Eye (tissue), 1 donor: ENCODE results near the gene SRSF3.

Source experiments
- DNase-seq: peaks from one replicate; pipeline ENCODE4 v3.0.0-alpha.2; 2015

Gene SRSF3

GRCh38 chr6:36624461-36625157, 30.4 kb downstream of the SRSF3 start:
- DNase-seq, result no peak

- no peak for DNase-seq
These were observed 31.2 kb downstream of the SRSF3 start for GRCh38 chr6:36625158-36625919.

DNA sequence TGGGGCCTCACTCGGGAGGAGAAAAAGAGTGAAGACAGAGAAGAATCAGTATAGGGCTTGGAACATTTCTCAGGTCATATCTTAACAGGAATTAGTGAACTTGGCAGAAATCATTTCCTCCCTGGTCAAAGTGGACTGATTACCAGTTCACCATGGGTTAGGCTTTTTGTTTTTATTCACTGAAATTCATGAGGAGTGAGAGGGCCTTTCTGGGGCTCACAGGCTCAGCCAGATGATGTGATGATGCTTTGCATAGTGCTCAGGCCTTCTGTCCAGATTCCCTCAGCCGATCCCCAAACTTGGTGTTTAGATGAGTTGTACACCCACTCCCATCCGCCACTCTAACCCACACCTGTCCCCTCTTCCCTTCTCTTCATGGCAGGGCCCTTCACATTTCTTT, 32.5 kb downstream of the SRSF3 start:
- DNase-seq, result no peak

DNA sequence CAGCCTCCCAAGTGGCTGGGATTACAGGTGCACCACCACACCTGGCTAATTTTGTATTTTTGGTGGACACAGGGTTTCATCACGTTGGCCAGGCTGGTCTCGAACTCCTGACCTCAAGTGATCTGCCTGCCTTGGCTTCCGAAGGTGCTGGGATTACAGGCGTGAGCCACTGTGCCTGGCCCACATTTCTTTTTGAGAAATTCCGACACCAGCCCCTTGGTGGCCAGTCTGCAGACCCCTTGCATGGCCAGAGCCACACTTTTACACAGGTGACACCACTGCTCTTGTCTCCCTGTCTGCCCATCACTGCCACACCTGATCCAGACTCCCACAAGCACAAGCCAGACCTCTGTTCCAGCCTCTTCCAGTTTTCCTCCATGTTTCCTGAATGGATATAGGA, 33.0 kb downstream of the SRSF3 start:
- no peak for DNase-seq

- DNase-seq, result no peak
These were observed 33.7 kb downstream of the SRSF3 start for GRCh38 chr6:36627801-36628246.

- DNase-seq, result no peak
These were observed 35.6 kb downstream of the SRSF3 start for GRCh38 chr6:36629784-36630183.

DNA sequence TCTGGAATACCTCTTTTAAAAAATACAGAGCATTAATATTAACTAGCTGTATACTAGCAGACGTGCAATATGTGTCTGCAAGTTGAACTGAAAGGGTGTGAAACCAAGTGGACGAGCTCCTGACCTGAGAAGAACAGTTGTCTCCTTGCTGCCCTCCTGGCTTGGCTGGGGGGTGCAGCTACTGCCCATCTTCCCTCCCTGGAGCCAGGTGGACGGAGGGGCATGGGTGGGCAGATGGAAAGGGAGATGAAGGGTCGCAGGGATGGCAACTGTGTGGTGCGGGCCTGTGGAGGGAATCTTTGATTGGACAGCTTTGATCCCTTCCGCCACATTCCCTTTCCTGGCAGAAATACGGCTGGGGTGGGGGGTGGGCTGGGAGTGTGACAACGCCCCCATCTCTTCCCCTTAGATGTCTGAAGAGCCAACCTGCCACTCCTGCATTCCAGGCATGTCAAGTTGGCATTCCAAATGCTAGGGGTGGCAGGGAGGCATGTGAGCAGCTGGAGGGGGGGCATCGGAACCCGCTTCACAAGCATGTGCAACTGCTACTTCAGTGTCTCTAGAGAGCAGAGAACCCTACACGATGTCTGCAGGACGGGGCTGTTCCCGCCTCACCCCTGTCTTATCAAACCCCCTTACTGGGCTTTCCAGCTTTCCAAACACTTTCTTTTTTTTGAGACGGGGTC, 37.3 kb downstream of the SRSF3 start:
- DNase-seq, result peak; percentile 56

DNA sequence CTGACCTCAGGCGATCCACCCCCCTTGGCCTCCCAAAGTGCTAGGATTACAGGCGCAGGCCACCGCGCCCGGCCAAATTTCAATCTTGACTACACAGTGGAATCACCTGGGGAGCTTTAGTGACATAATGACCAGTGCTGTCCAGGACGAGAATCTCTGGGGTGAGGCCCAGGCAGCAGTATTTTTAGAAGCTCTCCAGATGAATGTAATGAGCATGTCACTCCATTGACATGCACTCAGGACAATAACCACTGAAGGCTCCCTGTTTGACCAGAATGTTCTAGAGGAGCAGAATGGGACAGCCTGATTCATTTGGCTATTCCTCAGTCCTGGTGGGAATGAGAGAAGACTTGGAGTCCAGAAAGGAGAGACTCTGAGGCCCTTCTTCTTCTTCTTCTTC, 39.2 kb downstream of the SRSF3 start:
- no peak for DNase-seq

DNA sequence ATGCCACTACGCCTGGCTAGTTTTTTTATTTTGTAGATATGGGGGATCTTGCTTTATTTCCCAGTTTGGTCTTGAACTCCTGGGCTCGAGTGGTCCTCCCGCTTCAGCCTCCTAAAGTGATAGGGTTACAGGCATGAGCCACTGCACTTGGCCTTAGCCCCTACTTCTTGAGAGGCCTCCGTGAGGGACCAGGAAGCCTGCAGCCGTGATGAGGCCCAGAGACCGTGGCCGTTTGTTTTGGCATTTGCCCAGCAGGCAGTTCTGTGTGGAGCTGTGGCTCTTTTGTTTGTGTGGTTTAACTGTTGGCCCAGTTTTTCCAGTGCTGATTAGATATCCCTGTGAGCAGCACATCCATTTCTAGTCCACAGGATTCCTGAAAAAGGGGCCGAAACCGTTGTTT, 39.8 kb downstream of the SRSF3 start:
- DNase-seq, result peak; percentile 72

- DNase-seq, result no peak
These were observed 40.4 kb downstream of the SRSF3 start for GRCh38 chr6:36634317-36635108.

- no peak for DNase-seq
These were observed 42.1 kb downstream of the SRSF3 start for GRCh38 chr6:36636283-36636682.

DNA sequence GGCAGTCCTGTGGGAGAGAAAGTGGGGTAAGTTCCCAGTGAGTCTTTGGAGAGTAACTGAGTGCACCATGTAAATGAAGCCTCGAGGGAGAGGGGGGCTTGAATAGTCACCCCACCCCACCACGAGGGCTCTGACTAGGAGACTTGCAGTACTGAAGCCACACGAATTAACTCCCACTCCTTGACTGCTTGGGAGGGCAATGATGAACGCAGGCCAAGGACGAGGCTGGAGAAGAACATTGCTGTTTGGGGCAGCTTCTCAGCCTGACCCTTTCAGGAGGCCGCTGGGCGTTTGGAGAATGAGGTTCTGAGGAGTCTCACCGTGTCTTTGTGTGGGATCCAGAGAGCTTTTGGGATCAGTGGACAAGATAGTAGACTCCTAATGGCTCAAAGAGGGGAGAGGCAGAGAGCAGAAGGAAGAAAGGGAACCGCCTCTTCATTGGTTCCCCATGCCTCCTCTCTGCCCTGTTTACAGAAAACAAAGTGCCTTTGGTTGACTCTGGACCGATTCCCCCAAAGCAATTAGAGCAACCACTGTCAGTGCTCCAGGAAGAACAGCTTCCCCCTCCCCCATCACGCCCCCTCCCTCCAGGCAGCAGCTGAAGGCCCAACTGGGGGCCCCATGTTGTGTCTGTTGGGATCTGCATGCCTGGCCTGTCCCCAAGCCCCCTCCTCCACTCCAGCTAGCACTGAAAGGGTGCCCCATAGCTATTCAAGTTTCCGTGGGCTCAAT, 42.7 kb downstream of the SRSF3 start:
- no peak for DNase-seq

DNA sequence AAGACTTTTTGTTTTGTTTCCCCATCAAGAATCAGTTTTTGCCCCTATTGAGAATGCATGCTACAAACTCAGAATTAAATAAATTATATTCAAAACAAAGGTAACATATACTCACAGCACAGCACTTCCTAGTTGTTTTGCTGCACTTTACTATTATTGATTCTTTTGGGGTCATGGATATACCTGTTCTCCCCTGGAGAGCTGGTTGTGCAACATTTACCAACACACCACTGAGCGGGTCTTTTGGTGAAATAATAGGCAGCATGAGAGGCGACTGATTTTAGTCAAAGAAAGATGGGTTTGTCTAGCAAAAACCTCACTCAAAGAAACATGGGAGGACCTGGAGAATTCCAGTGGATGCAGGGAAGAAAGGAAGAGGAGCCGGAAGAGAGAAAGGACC, 44.4 kb downstream of the SRSF3 start:
- DNase-seq, result no peak

- no peak for DNase-seq
These were observed 45.1 kb downstream of the SRSF3 start for GRCh38 chr6:36639171-36639808.

GRCh38 chr6:36641543-36641942, 47.4 kb downstream of the SRSF3 start:
- no peak for DNase-seq

GRCh38 chr6:36642913-36643817, 49.0 kb downstream of the SRSF3 start:
- DNase-seq, result no peak

DNA sequence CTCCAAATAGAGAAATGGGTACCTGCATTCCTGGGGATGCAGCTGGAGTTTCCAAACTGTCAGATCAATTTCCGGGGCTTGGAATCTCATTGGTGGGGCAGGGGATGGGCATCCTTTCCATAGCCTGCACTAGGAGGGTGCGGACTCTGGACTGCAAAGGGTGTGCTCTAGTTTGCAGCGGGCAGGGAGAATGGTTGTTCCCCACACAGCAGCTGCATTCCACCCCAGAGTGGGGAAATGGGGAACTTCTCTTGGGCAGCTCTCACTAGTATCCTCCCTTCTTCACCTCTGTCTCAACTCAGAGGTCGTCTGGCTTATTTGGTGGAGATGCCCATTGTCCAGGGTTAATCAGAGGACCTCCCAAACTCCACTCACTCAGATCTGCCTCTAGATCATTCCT, 49.8 kb downstream of the SRSF3 start:
- no peak for DNase-seq

- DNase-seq, result no peak
These were observed 54.9 kb downstream of the SRSF3 start for GRCh38 chr6:36649086-36649485.

GRCh38 chr6:36649701-36650484, 55.7 kb downstream of the SRSF3 start:
- DNase-seq, result no peak
